Pancreas (tissue), 10 donors: ENCODE results near the gene CNOT2. TPM values are rescaled to one million over a fixed set of nuclear protein-coding genes. Genes with fewer than 3 reads are reported as not detected.

Experiments used
- ATAC-seq, 4 donors: fragments of 200-7000 bp; cut with Tn5 transposase; one replicate each; pipeline versions ENCODE4 v1.8.0 to v1.9.1; 2020; ENCODE audit warnings: mild to moderate bottlenecking in 4 of 4, moderate library complexity in 4 of 4
- DNase-seq, 6 donors: peaks; one replicate each; pipeline ENCODE4 v3.0.0-alpha.2; 2020
- FAIRE-seq: peaks from 2 replicates; lab custom pipeline; 2012; peaks lifted over from hg19 to GRCh38; lab: Jason Lieb, UNC
- H3K27ac ChIP-seq, 4 donors: fragments of 200-600 bp; sonication (generic); 1 replicate in 3 of 4; 2 replicates in 1 of 4; pipeline versions ENCODE4 v1.5.0 to v1.8.0; 2020
- H3K27me3 ChIP-seq, 4 donors: fragments of 200-600 bp; one replicate each; pipeline ENCODE4 v1.8.0; 2021
- H3K36me3 ChIP-seq, 3 donors: fragments of 200-600 bp; sonication (generic) in 1 of 3; one replicate each; pipeline versions ENCODE4 v1.5.0 to v1.8.0; 2020 to 2021
- H3K4me1 ChIP-seq, 3 donors: fragments of 200-600 bp; one replicate each; pipeline ENCODE4 v1.8.0; 2021
- H3K4me3 ChIP-seq, 4 donors: fragments of 200-600 bp; sonication (generic) in 2 of 4; one replicate each; pipeline versions ENCODE4 v1.5.0 to v1.8.0; 2020 to 2021
- H3K9me3 ChIP-seq, 4 donors: fragments of 200-600 bp; one replicate each; pipeline ENCODE4 v1.8.0; 2021
- WGBS, 2 donors: extraction: QIAGEN DNeasy Blood & Tissue Kit; methylation state at CpG; one replicate each; pipeline ENCODE4 v1.1.7; 2013; 5-methylcytosine and 5-hydroxymethylcytosine counted together
- intact Hi-C, 3 donors: fragments of 100-400 bp; cut with DNase I; formaldehyde crosslinking; loops; one replicate each; pipeline versions ENCODE4 v1.11.1 to v1.14.2; 2022
- polyA plus RNA-seq, 2 donors: library from polyadenylated mRNA; stranded (reverse); fragments of 200-250 nt; gene quantifications; one replicate each; pipeline ENCODE4 v1.2.3, GENCODE V29; 2013
- total RNA-seq, 6 donors: library from RNA; stranded (reverse); fragmentation: NEBNext Ultra II Directional in 4 of 6; extraction: Animal tissue kit (Norgen Biotek cat#: 25700) in 4 of 6; gene quantifications; one replicate each; pipeline versions ENCODE4 v1.2.1 to v1.2.4, GENCODE V29; 2021 to 2023
- TF ChIP-seq, protein P1 (sequence below), 4 donors: fragments of 200-600 bp; sonication (generic) in 3 of 4; IDR thresholded peaks; one replicate each; pipeline versions ENCODE4 v1.5.0 to v1.8.0; 2021; ENCODE audit warnings: antibody characterized with exemption in 4 of 4
- donor health status: healthy with polysubstance abuse.
- donor health status: DM: no; HTN: no; CAD: no; lungs with moderate emphysema.
- donor health status: DM: no; HTN: no; CAD: no.
- donor health status: control.
- donor health status: control.
- donor health status: Bipolar disorder and iron deficiency.
- donor health status: DM: yes; HTN: yes; CAD: no.
- donor health status: DM: no; HTN: no; CAD: no.
- donor health status: DM: no; HTN: no; CAD: no.
- donor health status: DM: yes; HTN: yes; CAD: no.

Gene CNOT2
- total and polyA plus RNA-seq, 8 donors = 15.0 to 44.0 (median 25.2) TPM

DNA sequence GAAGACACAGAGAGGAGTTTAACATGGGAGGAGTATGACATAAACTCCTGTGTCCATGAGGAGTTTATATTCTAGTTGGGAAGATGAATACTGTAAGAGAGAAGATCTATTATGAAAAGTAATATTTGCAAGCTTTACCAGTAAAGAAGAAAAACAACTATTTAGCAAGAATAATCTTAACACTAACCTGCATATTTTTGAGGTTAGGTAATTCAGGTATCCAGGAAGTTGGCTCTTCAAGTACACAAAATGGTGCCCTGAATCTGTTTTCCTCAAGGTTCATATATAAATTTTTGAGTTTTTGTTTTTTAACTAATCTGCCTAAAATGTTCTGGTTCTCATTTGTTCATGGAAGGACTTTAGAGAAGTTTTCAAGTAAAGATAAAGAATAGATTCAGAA is 89.0 kb downstream of the CNOT2 start:
- Histone ChIP-seq H3K4me1 (no peaks in the 10 kb centered on the region), H3K4me3 (no peak overlapping the region), H3K27ac (no peak overlapping the region), H3K9me3 (no peaks in the 10 kb centered on the region), H3K36me3 (peaks cover 0 to 4% (median 0%) of the 10 kb centered on the region in 3 donors), H3K27me3 (no peaks in the 10 kb centered on the region)
- DNase-seq (no peak), ATAC-seq (no peak), FAIRE-seq (no peak)
- TF ChIP-seq, protein P1, sequence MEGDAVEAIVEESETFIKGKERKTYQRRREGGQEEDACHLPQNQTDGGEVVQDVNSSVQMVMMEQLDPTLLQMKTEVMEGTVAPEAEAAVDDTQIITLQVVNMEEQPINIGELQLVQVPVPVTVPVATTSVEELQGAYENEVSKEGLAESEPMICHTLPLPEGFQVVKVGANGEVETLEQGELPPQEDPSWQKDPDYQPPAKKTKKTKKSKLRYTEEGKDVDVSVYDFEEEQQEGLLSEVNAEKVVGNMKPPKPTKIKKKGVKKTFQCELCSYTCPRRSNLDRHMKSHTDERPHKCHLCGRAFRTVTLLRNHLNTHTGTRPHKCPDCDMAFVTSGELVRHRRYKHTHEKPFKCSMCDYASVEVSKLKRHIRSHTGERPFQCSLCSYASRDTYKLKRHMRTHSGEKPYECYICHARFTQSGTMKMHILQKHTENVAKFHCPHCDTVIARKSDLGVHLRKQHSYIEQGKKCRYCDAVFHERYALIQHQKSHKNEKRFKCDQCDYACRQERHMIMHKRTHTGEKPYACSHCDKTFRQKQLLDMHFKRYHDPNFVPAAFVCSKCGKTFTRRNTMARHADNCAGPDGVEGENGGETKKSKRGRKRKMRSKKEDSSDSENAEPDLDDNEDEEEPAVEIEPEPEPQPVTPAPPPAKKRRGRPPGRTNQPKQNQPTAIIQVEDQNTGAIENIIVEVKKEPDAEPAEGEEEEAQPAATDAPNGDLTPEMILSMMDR (IDR thresholded peaks at IDR 0.05) = no peak
- intact Hi-C loops = no loop called here

DNA sequence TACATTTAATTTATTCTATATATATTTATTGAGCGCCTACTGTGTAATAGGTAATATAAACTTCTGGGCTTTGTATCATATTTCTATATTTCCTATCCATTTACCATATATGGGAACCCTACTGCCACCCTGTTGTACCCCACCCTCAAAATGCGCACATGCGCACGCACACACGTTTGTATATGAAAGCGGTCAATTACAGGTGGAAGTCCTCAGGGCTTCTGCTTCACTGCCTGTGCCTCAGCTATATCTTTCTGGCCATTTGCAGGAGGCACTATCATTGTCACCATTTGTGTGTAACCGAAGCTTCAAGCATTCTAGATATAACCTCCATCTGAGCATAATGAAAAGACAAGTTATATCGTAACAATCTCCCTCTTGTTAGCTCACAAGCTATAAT is 91.5 kb downstream of the CNOT2 start:
- 96 to 97% methylated on average over 8 of the region's 8 CpGs for WGBS, 2 donors
- no peak for ATAC-seq
- no peak for FAIRE-seq
- H3K4me3 ChIP-seq = no peak overlapping the region
- H3K4me1 ChIP-seq = no peaks in the 10 kb centered on the region
- H3K27ac ChIP-seq = no peak overlapping the region
- TF ChIP-seq, protein P1 (IDR thresholded peaks at IDR 0.05) = no peak
- no peaks in the 10 kb centered on the region for H3K27me3 ChIP-seq
- no peak for DNase-seq
- H3K9me3 ChIP-seq = no peaks in the 10 kb centered on the region
- intact Hi-C loops = no loop called here
- H3K36me3 ChIP-seq = peaks cover 0 to 20% (median 0%) of the 10 kb centered on the region in 3 donors

DNA sequence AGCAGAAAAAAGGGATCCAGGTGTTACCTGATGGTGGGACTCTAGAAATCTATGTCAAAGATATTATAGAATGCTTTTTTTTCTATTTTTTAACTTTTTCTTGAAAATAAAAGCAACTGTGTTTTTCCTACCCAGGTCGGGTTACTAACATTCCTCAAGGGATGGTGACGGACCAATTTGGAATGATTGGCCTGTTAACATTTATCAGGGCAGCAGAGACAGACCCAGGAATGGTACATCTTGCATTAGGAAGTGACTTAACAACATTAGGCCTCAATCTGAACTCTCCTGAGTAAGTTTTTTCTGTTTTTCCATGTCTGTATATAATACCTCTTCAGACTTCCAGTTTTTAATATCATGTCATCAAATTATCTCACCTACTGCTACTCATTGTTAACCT is 95.3 kb downstream of the CNOT2 start:
- no peaks in the 10 kb centered on the region for H3K4me1 ChIP-seq
- 97% methylated on average over 2 of the region's 2 CpGs for WGBS, 2 donors
- no peaks in the 10 kb centered on the region for H3K27me3 ChIP-seq
- no peaks in the 10 kb centered on the region for H3K9me3 ChIP-seq
- no peak overlapping the region for H3K27ac ChIP-seq
- DNase-seq (no peak), FAIRE-seq (no peak), ATAC-seq (no peak)
- TF ChIP-seq, protein P1 (IDR thresholded peaks at IDR 0.05) = no peak
- no peak overlapping the region for H3K4me3 ChIP-seq
- peaks cover 0 to 50% (median 0%) of the 10 kb centered on the region in 3 donors for H3K36me3 ChIP-seq
- intact Hi-C loops = no loop called here

DNA sequence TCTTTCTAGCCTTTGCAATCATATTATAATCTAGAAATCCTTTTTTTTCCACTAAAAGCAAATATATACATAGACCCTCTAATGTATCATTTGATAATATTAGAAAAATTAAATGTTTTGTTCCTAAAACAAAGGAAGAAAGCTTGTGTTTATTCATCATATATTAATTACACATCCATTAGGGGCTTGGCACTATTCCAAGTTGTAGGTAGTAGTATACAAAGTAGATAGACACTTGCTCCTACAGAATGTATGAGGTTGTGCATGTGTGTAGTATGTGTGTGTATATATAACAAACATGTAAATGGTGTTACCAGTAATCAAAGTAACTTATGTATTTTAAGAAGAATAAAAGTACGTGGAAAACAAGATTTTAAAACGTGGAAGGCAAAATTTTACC is 107.8 kb downstream of the CNOT2 start:
- intact Hi-C loops = no loop called here

More for the DNA sequence above, 107.8 kb downstream of the CNOT2 start:
- H3K4me1 ChIP-seq = no peaks in the 10 kb centered on the region
- no peak for ATAC-seq
- no peak overlapping the region for H3K27ac ChIP-seq
- no peaks in the 10 kb centered on the region for H3K27me3 ChIP-seq
- FAIRE-seq = no peak
- H3K4me3 ChIP-seq = no peak overlapping the region
- H3K36me3 ChIP-seq = peaks cover 0 to 14% (median 4%) of the 10 kb centered on the region in 3 donors
- no peak for DNase-seq
- WGBS, 2 donors = 95% methylated on average over 2 of the region's 2 CpGs
- TF ChIP-seq, protein P1 (IDR thresholded peaks at IDR 0.05) = no peak
- H3K9me3 ChIP-seq = no peaks in the 10 kb centered on the region
